Coronary artery (tissue), 2 donors: ENCODE results near the gene ZNF93.
"Not testable (repeated sequence)": the region's sequence is repeated elsewhere in the genome, so short reads cannot be mapped to it uniquely, and the experiment has no call there.

ENCODE experiments used
- DNase-seq: peaks from one replicate; pipeline ENCODE4 v3.0.0-alpha.2; 2017; ENCODE audit warnings: low spot score
- H3K27ac ChIP-seq, 2 donors: fragments of 200-600 bp; sonication (generic); one replicate each; pipeline ENCODE4 v1.5.1; 2016 to 2019
- H3K4me3 ChIP-seq: fragments of 200-600 bp; sonication (generic); 2 replicates; pipeline ENCODE4 v1.5.1; 2016; ENCODE audit warnings: mild to moderate bottlenecking, moderate library complexity
- TF ChIP-seq, protein P1 (sequence below): fragments of 200-600 bp; sonication (generic); IDR thresholded peaks from one replicate; pipeline ENCODE4 v1.5.1; 2019; ENCODE audit warnings: antibody characterized with exemption

ZNF93 gene

DNA sequence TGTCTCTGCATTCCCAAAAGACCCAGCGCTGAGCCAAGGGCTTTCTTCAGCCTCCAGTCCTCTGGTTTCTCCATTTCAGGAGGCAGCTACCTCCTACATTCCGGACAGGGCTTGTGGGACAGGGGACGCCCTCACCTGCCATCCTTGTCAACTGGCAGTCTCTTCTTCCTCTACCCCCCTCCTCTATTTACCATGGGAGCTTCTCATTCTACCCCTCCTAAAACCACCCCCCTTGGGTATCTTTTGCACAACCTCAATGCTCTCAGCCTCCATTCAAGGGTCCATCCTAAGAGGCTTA, 43.8 kb downstream of the ZNF93 start:
- no peak overlapping the region for H3K27ac ChIP-seq
- TF ChIP-seq, protein P1, sequence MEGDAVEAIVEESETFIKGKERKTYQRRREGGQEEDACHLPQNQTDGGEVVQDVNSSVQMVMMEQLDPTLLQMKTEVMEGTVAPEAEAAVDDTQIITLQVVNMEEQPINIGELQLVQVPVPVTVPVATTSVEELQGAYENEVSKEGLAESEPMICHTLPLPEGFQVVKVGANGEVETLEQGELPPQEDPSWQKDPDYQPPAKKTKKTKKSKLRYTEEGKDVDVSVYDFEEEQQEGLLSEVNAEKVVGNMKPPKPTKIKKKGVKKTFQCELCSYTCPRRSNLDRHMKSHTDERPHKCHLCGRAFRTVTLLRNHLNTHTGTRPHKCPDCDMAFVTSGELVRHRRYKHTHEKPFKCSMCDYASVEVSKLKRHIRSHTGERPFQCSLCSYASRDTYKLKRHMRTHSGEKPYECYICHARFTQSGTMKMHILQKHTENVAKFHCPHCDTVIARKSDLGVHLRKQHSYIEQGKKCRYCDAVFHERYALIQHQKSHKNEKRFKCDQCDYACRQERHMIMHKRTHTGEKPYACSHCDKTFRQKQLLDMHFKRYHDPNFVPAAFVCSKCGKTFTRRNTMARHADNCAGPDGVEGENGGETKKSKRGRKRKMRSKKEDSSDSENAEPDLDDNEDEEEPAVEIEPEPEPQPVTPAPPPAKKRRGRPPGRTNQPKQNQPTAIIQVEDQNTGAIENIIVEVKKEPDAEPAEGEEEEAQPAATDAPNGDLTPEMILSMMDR: no peak
- H3K4me3 ChIP-seq: no peak overlapping the region
- DNase-seq: no peak

DNA sequence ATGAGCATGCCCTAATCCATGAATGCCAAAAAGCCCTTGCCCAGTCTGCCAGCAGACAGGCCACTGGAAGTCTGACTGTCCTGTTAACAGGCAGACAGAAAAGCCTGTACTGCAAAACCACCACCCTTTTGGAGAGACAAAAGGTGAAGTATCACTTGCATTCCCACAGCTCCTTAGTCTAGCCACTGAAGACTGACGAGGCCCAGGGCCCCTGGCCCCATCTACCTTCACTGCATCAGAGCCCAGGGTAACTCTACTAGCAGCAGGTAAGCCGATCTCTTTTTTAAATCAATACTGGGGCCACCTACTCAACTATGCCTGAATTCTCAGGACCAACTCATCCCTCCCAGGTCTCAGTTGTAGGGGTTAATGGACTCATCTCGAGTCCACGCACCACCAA, 45.5 kb downstream of the ZNF93 start:
- DNase-seq: no peak
- TF ChIP-seq, protein P1: no peak
- Histone ChIP-seq H3K4me3 (no peak overlapping the region), H3K27ac (no peak overlapping the region)

GRCh38 chr19:19948800-19949199, 48.1 kb downstream of the ZNF93 start:
- H3K4me3 ChIP-seq: no peak overlapping the region
- DNase-seq: no peak
- TF ChIP-seq, protein P1: no peak
- no peak overlapping the region for H3K27ac ChIP-seq

- no peak overlapping the region for H3K4me3 ChIP-seq
- TF ChIP-seq, protein P1: no peak
- DNase-seq: no peak
- H3K27ac ChIP-seq: no peak overlapping the region
These were observed 54.5 kb downstream of the ZNF93 start for GRCh38 chr19:19955208-19955607.

DNA sequence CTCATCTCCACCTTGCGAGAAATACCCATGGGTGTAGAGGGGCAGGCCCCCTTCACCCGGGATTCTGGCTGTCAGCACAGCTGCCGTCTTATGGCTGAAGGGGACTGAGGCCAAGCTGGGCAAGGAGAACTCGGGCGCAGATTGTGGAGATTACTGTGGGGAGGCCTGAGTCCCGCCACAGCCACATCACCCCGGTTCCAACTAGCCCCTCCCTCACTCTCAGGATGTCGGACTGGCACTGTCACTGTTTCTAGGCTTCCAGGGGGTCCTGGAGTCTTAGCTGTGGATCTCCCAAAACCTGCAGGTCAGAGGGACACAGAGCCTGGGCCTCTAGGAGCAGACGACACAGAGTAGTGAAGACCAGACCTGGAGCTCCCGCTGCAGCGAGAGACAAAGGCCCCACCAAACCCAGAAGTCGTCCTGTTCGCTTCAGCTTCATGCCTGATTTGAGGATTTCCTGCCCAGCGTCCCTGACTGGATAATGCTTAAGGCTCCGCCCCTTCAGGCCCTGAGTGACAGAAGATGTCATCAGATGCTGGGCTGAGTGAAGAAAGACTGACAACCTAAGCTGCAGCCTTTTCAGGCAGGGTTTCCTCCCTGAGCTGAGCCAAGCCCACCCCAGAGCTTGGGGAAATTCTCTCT, 55.8 kb downstream of the ZNF93 start:
- Histone ChIP-seq H3K4me3 (no peak overlapping the region), H3K27ac (no peak overlapping the region)
- DNase-seq: no peak
- TF ChIP-seq, protein P1: no peak

DNA sequence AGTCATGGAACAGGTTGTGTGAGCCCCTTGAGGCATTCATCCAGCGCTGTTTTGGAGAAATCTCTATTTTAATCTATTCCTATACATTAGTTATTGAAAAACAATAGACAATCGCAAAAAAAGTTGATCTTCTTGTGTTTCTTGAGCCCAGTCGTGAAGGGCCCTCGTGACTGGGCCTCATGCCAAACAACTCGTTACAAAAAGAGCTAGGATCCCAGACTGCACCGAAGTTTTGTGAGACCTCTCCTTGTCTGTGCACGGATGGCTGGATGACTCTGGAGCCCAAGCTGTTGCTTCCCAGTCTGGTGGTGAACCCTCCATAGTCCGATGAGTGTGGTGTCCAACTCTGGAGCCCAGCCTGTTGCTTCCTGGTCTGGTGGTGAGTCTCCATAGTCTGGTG, 57.0 kb downstream of the ZNF93 start:
- not testable (repeated sequence) for DNase-seq, H3K4me3 ChIP-seq, H3K27ac ChIP-seq

- not testable (repeated sequence) for H3K27ac ChIP-seq, DNase-seq
- H3K4me3 ChIP-seq: peak overlapping the region; percentile 10
- TF ChIP-seq, protein P1: peak; percentile 55
These were observed 58.5 kb downstream of the ZNF93 start for GRCh38 chr19:19959151-19959799.
